Activated naive CD8-positive, alpha-beta T cell (primary cell): ENCODE data around the gene UTF1.

Experiments used
- H3K27ac Mint-ChIP-seq: one replicate; pipeline ENCODE4 v1.8.0; 2021; ENCODE audit warnings: mixed read lengths
- H3K27me3 Mint-ChIP-seq: one replicate; pipeline ENCODE4 v1.8.0; 2021; ENCODE audit warnings: mixed read lengths
- H3K36me3 Mint-ChIP-seq: one replicate; pipeline ENCODE4 v1.8.0; 2021; ENCODE audit warnings: mixed read lengths
- H3K4me1 Mint-ChIP-seq: one replicate; pipeline ENCODE4 v1.8.0; 2021; ENCODE audit warnings: low read depth, mixed read lengths
- H3K4me3 Mint-ChIP-seq: one replicate; pipeline ENCODE4 v1.8.0; 2021; ENCODE audit warnings: mild to moderate bottlenecking, mixed read lengths
- H3K9me3 Mint-ChIP-seq: one replicate; pipeline ENCODE4 v1.8.0; 2021; ENCODE audit warnings: low read depth, mixed read lengths

Gene UTF1

GRCh38 chr10:133238466-133238804 is 8.4 kb downstream of the UTF1 start:
- Mint-ChIP-seq H3K4me3 (peak overlapping the region; percentile 17), H3K27me3 (peaks cover 22% of the 10 kb centered on the region), H3K36me3 (no peaks in the 10 kb centered on the region), H3K9me3 (no peaks in the 10 kb centered on the region), H3K4me1 (peaks cover 19% of the 10 kb centered on the region), H3K27ac (no peak overlapping the region)

GRCh38 chr10:133239990-133240389 is 10.0 kb downstream of the UTF1 start:
- H3K9me3 Mint-ChIP-seq: no peaks in the 10 kb centered on the region
- no peak overlapping the region for H3K4me3 Mint-ChIP-seq
- H3K36me3 Mint-ChIP-seq: no peaks in the 10 kb centered on the region
- peaks cover 18% of the 10 kb centered on the region for H3K27me3 Mint-ChIP-seq
- peaks cover 17% of the 10 kb centered on the region for H3K4me1 Mint-ChIP-seq
- no peak overlapping the region for H3K27ac Mint-ChIP-seq

DNA sequence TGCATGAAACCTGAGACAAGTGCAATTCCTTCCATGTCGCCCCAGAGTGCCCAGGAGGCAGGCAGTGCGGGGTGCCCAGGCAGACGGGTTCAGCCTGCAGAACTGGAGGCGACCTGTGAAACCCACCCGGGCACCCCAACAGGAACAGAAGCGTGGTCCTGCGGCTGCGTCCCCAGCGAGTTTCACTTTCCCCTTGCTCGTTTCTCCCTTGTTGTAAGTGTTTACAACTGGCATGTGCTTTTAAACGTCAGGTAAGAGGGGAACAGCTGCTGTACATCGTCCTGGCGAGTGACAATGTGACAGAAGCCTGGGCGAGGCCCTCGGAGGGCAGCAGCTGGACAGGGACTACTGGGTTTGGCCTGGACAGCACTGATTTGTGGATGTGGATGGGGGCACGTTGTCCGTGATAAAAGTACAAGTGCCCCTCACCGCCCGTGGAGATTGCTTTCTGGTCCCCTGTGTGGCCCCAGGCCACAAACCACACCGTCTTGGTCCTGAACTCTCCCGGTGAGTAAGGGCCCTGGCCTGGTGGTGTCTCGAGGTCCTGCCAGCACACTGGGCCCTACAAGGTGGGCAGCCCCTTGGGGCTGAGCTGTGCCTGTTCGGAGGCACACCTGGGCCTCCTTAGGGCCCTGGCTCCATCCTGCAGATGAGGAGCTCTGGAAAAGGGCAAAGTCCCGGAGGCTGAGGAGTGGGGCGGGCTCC is 11.6 kb downstream of the UTF1 start:
- H3K27me3 Mint-ChIP-seq: peaks cover 18% of the 10 kb centered on the region
- peaks cover 14% of the 10 kb centered on the region for H3K4me1 Mint-ChIP-seq
- no peaks in the 10 kb centered on the region for H3K9me3 Mint-ChIP-seq
- no peak overlapping the region for H3K27ac Mint-ChIP-seq
- H3K4me3 Mint-ChIP-seq: peak overlapping the region; percentile 75
- no peaks in the 10 kb centered on the region for H3K36me3 Mint-ChIP-seq

GRCh38 chr10:133242611-133243356 is 12.8 kb downstream of the UTF1 start:
- H3K27me3 Mint-ChIP-seq: peaks cover 18% of the 10 kb centered on the region
- H3K9me3 Mint-ChIP-seq: no peaks in the 10 kb centered on the region
- peaks cover 14% of the 10 kb centered on the region for H3K4me1 Mint-ChIP-seq
- no peak overlapping the region for H3K27ac Mint-ChIP-seq
- H3K36me3 Mint-ChIP-seq: no peaks in the 10 kb centered on the region
- no peak overlapping the region for H3K4me3 Mint-ChIP-seq

DNA sequence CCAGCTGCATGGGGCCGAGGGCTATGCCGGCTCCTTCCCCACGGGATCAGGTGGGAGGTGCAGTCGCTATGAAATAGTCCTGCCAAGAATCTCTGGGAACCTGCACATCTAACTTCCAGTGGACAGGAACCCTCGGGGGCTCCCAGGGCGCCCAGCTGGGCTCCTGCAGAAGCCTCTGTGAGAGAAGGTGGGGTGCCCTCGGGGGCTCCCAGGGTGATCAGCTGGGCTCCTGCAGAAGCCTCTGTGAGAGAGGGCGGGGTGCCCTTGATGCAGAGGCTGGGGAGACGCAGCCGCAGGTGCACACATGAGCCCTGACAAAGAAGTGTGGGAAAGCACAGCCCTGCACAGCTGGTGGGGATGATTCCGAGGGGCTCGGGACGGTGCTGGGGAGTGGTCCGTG is 13.6 kb downstream of the UTF1 start:
- no peaks in the 10 kb centered on the region for H3K36me3 Mint-ChIP-seq
- H3K27ac Mint-ChIP-seq: no peak overlapping the region
- no peak overlapping the region for H3K4me3 Mint-ChIP-seq
- peaks cover 16% of the 10 kb centered on the region for H3K27me3 Mint-ChIP-seq
- H3K4me1 Mint-ChIP-seq: peaks cover 14% of the 10 kb centered on the region
- no peaks in the 10 kb centered on the region for H3K9me3 Mint-ChIP-seq

GRCh38 chr10:133245439-133246235 is 15.6 kb downstream of the UTF1 start:
- Mint-ChIP-seq H3K27ac (no peak overlapping the region), H3K9me3 (no peaks in the 10 kb centered on the region), H3K4me1 (peaks cover 14% of the 10 kb centered on the region), H3K27me3 (peaks cover 9% of the 10 kb centered on the region), H3K4me3 (no peak overlapping the region), H3K36me3 (no peaks in the 10 kb centered on the region)

DNA sequence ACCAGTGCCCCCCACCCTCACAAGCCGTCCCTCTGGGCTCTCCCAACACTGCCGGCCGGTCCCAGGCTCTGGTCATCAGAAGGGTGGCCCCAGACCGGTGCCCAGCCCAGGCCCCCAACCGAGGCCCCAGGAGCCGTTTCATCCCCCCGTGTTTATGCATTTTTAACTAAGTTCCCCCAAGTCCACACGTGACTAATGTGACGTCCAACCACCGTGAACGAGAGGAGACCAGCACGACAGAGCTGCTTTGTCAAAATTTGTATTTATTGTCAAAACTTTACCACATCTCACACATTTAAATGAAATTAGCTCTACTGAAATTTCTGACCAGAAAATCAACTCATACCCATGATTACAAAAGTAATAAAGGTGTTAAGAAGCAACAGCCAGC is 16.2 kb downstream of the UTF1 start:
- H3K4me1 Mint-ChIP-seq: peaks cover 9% of the 10 kb centered on the region
- no peak overlapping the region for H3K4me3 Mint-ChIP-seq
- H3K9me3 Mint-ChIP-seq: no peaks in the 10 kb centered on the region
- peaks cover 5% of the 10 kb centered on the region for H3K27me3 Mint-ChIP-seq
- H3K36me3 Mint-ChIP-seq: no peaks in the 10 kb centered on the region
- no peak overlapping the region for H3K27ac Mint-ChIP-seq

- Mint-ChIP-seq H3K4me1 (no peaks in the 10 kb centered on the region), H3K9me3 (no peaks in the 10 kb centered on the region), H3K4me3 (no peak overlapping the region), H3K27ac (no peak overlapping the region), H3K27me3 (peaks cover 3% of the 10 kb centered on the region), H3K36me3 (no peaks in the 10 kb centered on the region)
These were observed 17.8 kb downstream of the UTF1 start for GRCh38 chr10:133247681-133248333.

- Mint-ChIP-seq H3K9me3 (no peaks in the 10 kb centered on the region), H3K36me3 (no peaks in the 10 kb centered on the region), H3K27ac (no peak overlapping the region), H3K4me3 (no peak overlapping the region), H3K4me1 (no peaks in the 10 kb centered on the region), H3K27me3 (no peaks in the 10 kb centered on the region)
These were observed 18.3 kb downstream of the UTF1 start for GRCh38 chr10:133248334-133248715.

- H3K36me3 Mint-ChIP-seq: no peaks in the 10 kb centered on the region
- no peak overlapping the region for H3K27ac Mint-ChIP-seq
- H3K9me3 Mint-ChIP-seq: no peaks in the 10 kb centered on the region
- no peaks in the 10 kb centered on the region for H3K27me3 Mint-ChIP-seq
- no peaks in the 10 kb centered on the region for H3K4me1 Mint-ChIP-seq
- no peak overlapping the region for H3K4me3 Mint-ChIP-seq
These were observed 19.2 kb downstream of the UTF1 start for GRCh38 chr10:133249094-133249780.

GRCh38 chr10:133249975-133250754 is 20.1 kb downstream of the UTF1 start:
- Mint-ChIP-seq H3K27ac (no peak overlapping the region), H3K9me3 (no peaks in the 10 kb centered on the region), H3K27me3 (no peaks in the 10 kb centered on the region), H3K4me3 (no peak overlapping the region), H3K36me3 (no peaks in the 10 kb centered on the region), H3K4me1 (no peaks in the 10 kb centered on the region)

DNA sequence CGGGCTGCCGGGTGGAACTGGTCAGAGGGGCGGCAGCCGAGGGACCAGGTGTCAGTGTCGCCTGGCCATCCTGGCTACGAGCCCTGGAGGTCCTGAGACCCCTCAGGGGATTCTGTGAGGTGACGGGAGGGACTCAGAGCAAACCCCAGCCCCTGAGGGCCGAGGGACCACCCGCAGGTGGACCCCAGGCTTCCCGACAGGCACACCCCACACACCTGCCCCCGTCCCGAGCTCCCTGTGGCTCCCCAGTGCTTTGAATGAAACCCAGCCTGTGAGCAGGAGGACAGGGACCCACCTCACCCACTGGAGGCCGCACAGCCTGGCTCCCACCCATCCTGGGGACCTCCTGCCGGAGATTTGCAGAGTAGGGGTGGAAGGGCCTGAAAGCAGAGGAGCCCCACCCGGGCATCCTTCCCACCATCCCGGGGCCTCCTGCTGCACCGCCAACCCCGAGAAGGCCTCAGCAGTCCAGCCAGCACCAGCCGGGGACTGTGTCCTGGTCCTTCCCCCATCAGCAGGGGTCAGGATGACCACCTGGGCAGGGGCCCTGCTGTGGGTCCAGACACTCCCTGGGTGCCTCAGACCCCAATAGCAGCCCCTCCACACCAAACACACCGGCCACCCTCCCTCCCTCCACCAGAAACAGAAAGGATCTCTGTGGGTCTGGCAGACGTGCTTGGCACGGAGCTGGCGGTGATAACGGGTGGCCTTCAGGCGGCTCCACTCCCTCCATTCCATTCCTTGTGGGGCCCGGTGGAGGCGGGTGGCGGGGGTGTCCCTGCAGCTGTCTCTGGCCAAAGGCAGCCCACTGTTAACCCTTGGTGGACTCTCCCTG is 21.6 kb downstream of the UTF1 start:
- no peak overlapping the region for H3K27ac Mint-ChIP-seq
- no peaks in the 10 kb centered on the region for H3K27me3 Mint-ChIP-seq
- H3K36me3 Mint-ChIP-seq: no peaks in the 10 kb centered on the region
- H3K4me3 Mint-ChIP-seq: no peak overlapping the region
- no peaks in the 10 kb centered on the region for H3K9me3 Mint-ChIP-seq
- H3K4me1 Mint-ChIP-seq: no peaks in the 10 kb centered on the region

DNA sequence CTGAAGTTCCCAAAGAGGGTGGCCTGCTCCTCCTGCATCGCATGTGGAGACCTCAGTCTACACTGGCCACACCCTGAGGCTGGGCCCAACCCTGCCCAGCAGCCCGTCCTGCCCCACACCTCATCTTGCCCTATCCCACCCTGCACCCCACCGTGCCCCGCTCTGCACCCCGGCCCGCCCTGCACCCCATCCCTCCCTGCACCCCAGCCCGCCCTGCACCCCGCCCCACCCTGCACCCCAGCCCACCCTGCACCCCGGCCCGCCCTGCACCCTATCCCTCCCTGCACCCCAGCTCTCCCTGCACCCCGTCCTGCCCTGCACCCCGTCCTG is 22.2 kb downstream of the UTF1 start:
- H3K4me1 Mint-ChIP-seq: peaks cover 4% of the 10 kb centered on the region
- H3K4me3 Mint-ChIP-seq: no peak overlapping the region

More for the DNA sequence above, 22.2 kb downstream of the UTF1 start:
- Mint-ChIP-seq H3K27ac (no peak overlapping the region), H3K9me3 (no peaks in the 10 kb centered on the region), H3K36me3 (no peaks in the 10 kb centered on the region), H3K27me3 (no peaks in the 10 kb centered on the region)
